Umbilical cord (tissue), 2 donors: ENCODE measurements around the gene TNNI2. TPM values are rescaled to one million over a fixed set of nuclear protein-coding genes. Genes with fewer than 3 reads are reported as not detected.
A peak's percentile ranks its signal among the peaks of the same experiment; 100 is the strongest.

Experiments used
- DNase-seq: peaks from one replicate; pipeline ENCODE4 v3.0.0-alpha.2; 2015; ENCODE audit warnings: low spot score
- total RNA-seq: library from RNA; depleted of rRNA; stranded (reverse); fragments of >200 nt; gene quantifications from one replicate; pipeline ENCODE4 v1.2.3, GENCODE V29; 2014; ENCODE audit warnings: low replicate concordance; ENCODE audit not compliant: insufficient read depth

Gene TNNI2
- total RNA-seq, 1 donor from 2014 or later = not detected

- DNase-seq = no peak
These were observed 21.3 kb downstream of the TNNI2 start for GRCh38 chr11:1860108-1860507.

- DNase-seq = no peak
These were observed 22.9 kb downstream of the TNNI2 start for GRCh38 chr11:1861435-1862411.

DNA sequence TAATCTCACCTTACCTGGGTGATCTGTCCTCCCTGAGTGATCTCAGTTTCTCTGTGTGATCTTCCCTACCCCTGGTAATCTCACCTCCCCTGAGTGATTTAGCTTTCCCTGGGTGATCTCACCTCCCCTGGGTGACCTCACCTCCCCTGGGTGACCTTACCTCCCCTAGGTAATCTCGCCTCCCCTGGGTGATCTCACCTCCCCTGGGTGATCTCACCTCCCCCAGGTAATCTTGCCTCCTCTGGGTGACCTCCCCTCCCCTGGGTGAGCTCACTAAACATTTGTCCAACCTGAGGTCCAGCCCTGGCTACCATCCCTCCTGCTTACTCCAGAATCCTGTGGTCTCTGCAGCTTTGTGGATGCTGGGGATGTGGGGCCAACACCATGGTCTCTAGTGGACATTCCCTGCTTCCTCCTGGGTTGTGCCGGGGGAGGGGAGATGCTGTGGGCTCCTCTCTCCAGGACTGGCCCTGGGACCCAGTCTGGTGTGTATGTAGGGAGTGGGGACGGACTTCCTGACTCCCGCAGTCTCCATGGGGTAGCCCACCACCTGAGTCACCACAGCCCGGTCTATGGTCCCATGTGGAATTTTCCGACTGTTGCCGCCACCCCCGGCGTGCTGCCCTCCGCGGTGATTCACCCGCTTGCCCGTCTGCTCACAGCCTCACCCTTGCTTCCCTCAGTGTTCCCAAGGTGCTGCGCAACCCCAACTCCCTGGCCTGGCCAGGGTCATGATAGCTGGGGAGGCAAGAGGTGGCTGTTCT is 24.0 kb downstream of the TNNI2 start:
- no peak for DNase-seq

DNA sequence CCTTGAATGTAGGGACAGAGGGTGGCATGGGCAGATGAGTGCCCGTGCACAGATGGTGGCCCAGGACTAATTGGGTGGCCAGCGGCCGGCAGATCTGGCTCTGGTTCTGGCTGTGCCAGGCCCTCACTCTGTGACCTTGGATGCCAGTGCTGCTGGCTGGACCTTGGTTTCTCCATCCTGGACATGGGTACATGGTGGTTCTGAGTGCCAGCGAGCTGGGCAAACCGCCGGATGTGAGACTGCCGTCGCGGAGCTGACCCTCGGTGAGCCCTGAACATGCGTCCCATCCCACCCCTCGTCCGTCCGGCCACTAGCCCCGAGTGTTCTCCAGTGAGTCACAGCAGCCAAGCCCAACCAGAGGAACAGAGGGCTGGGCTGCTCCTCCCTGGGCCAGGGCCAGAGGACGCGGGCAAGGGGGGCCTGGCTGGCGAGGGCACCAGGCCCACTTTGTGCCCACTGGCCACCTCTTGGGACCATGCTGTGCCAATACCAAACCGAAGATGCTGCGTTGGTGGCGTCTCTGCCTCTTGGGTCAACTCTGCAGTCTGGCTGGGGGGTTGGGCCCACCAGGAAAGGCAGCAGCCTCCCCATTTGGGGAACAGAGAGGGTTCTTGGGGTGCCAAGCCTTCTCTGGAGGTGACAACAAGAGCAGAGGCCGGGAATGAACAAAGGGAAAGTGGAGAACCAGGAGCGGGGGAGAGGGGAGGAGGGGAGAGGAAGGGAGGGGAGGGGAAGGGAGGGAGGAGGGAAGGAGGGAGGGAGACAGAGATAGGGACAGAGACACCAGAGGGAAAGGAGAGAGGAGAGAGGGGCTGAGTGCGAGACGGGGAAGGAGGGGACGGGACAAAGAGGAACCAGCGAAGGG is 24.8 kb downstream of the TNNI2 start:
- peak; percentile 84 for DNase-seq

GRCh38 chr11:1864231-1864630 is 25.4 kb downstream of the TNNI2 start:
- peak; percentile 42 for DNase-seq

DNA sequence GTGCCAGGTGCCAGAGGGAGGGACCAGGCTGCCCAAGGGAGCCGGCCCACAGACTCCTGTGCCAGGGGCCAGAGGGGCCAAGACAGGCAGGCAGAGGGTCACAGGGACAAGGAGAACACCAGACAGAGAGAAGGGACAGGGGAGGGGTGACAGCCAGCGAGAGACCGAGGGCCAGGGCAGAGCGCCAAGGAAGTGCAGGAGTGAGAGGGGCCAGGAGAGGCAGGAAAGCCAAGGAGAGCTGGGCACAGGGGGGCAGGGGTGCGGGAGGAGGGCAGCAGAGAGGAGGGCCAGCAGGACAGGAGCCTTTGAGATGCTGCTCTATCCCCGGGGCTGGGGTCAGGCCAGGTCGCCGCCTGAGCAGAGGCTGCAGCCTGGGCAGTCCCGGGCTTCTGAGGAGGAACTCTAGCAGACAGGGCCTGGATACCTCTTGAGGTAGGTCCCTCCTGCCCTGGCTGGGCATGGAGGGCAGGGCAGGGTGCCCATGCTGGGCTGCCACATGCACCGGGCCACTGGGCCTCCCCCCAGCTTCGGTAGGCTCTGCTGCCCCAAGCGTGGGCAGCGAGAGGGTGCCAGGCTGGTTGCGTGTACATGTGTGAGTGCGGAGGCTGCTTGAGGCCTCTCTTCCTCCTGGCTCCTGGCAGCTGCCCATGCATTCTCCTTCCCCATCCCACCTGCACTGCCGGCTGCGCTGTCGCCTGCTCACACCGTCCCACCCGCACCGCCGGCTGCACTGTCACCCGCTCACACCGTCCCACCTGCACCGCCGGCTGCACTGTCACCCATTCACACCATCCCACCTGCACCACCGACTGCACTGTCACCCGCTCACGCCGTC is 26.3 kb downstream of the TNNI2 start:
- no peak for DNase-seq

DNA sequence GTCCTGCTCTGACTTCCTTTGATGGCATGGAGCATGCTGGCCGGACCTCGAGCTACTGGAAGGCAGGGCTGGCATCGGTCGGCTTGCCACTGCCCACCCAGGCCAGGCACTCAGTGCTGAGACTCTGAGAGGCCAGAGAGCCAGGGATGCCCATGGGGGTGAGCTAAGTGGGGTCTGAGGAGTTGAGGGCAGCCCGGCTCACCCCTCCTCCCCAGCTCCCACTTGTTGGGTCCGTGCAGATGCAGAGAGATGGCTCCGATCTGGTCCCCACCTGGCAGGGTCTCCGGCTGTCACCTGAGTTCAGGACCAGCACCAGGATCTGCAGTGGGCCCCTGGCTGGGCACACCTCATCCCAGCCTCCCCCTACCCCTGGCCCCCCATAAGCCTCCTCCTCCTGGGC is 27.4 kb downstream of the TNNI2 start:
- no peak for DNase-seq

GRCh38 chr11:1866776-1867175 is 28.0 kb downstream of the TNNI2 start:
- DNase-seq = no peak

DNA sequence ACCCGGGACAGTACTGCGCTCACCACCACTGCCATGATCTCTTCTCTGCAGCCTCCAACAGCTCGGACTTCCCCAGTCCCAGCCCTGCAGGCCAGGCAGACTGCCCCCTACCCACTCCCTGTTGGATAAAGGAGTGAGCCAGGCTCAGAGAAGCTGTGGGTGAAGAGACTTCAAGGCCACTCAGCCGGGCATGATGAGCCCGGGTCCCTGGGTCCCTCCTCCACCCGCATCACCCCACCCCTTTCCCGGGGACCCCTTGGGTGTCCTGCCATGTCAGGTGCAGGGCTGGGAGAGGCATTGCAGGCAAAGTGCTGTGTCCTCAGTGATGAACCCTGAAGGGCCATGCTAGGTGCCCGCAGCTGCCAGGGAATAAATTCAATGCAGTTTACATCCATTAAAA is 28.6 kb downstream of the TNNI2 start:
- DNase-seq = no peak

GRCh38 chr11:1868056-1868635 is 29.4 kb downstream of the TNNI2 start:
- no peak for DNase-seq

- DNase-seq = no peak
These were observed 30.0 kb downstream of the TNNI2 start for GRCh38 chr11:1868636-1869291.

GRCh38 chr11:1869427-1870325 is 30.9 kb downstream of the TNNI2 start:
- DNase-seq = no peak

GRCh38 chr11:1870326-1870696 is 31.5 kb downstream of the TNNI2 start:
- DNase-seq = no peak

DNA sequence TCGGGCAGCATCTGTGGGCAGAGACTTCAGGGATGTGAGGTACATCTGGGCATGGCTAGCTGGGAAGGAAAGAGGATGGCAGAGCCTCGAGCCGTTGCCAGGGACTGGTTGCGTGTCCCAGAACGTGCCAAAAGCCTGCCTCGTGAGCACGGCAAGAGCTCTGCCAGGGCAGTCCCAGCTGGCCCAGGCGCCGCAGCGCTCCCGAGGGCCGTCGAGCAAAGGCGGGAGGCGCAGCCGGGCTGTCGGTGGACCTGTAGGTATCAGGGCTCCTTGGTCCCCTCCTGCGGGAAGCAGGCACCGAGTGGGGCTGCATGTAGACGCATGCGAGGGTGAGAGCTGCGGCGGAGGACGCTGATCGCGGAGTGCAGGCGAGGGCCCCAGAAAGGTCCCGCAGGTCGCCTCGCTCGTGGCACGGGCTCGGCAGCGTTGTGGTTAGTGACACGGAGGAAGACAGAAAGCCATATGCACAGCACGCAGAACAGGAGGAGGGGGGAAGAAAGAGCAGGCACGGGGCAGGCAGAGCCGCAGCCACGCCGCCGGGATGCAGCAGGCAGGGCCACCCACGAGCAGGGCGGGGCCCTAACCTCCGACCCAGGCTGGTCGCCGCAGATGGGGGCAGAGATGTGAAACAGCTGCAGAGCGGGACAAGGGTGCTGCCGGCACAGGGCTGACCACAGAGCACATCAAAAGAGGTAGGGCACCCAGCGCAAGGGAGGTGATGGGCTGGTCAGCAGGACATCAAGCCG is 32.1 kb downstream of the TNNI2 start:
- no peak for DNase-seq

DNA sequence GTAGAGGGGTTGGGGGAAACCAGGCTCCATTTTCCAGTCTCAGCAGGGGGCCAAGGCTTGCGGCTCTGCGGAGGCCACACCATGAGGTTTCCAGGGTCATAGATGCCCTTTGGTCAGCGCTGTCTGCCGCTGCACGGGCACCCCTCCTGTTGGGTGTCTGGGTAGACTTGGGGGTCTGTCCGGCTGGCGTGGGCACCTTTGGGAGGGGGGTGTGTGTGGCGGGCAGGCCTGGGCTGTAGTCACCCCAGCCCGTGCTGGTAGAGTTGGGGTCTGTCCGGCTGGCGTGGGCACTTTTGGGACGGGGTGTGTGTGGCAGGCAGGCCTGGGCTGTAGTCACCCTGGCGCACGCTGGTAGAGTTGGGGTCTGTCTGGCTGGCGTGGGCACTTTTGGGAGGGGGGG is 32.8 kb downstream of the TNNI2 start:
- no peak for DNase-seq

- DNase-seq = no peak
These were observed 33.6 kb downstream of the TNNI2 start for GRCh38 chr11:1872267-1872985.

- DNase-seq = peak; percentile 84
These were observed 34.4 kb downstream of the TNNI2 start for GRCh38 chr11:1873048-1873812.
